ENCODE data around the gene PIWIL1.

DNA sequence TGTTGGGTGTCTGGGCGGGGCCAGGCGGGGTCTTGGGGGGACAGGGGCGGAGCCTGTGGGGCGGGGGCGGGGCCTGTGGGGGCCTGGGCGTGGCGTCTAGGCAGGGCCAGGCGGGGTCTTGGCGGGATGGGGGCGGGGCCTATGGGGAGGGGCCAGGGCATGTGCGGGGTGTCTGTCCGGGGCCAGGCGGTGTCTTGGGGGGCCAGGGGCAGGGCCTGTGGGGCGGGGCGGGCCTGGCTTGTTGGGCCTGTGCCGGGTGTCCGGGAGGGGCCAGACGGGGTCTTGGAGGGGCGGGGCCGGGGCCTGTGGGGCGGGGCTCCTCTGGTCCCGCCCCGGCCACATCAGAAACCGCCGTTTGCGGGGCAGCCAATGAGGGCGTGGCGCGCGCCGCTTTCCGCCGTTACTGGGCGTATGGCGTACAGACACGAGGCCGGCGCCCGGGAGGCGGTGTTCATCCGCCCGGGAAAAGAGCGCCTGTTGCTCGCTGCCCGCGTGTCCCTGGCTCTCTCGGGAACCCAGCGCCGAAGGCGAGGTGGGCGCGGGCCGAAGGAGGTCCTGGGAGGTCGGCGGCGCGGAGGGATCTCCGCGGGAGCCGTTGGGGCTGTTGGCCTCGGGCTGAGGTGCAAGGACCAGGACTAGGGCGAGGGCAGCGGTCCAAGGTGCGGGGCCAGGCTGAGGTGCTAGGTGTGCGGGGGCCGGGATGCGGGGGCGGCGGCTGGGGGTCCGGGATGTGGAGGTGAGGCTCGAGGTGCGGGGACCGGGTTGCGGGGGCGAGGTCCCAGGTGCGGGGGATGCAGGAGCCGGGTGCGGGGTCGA, at the start of gene PIWIL1:
- TF ChIP-seq EZH2phosphoT487 (IDR thresholded peaks at IDR 0.05; ENCODE audit: insufficient read depth, low read depth) (no peak), EZH2 (IDR thresholded peaks at IDR 0.05; ENCODE audit: insufficient read depth, poor library complexity, severe bottlenecking) (no peak)

All from GM23248 (cell line).